ENCODE measurements around the gene IL2RA.

Gene IL2RA

GRCh38 chr10:6074489-6075301, 12.5 kb upstream of the IL2RA start:
- H3K79me1 ChIP-seq (ENCODE audit: low read depth, low read length) = no peaks in the 10 kb centered on the region
- H3K4me2 ChIP-seq (ENCODE audit: insufficient read depth, low read length, poor library complexity, severe bottlenecking) = no peak overlapping the region
- DNase-seq (ENCODE audit: low spot score) = no peak
- H2AFZ ChIP-seq (ENCODE audit: low read length) = no peak overlapping the region
- no peak overlapping the region for H3K18ac ChIP-seq (ENCODE audit: low read length)
- peaks cover 0 to 9% (median 0%) of the 10 kb centered on the region in 3 experiments for H3K27me3 ChIP-seq (ENCODE audit: control insufficient read depth in 3 of 3, insufficient read depth in 3 of 3, low read depth in 1 of 3, low read length in 3 of 3)
- no peak overlapping the region for H2BK5ac ChIP-seq (ENCODE audit: low read length)
- H3K4me3 ChIP-seq (ENCODE audit: low read length in 2 of 2) = no peak overlapping the region
- H2BK15ac ChIP-seq (ENCODE audit: low read length) = no peak overlapping the region
- no peak overlapping the region for H2BK120ac ChIP-seq (ENCODE audit: low read depth, low read length)
- no peaks in the 10 kb centered on the region for H3K36me3 ChIP-seq (replicated peaks in 1 of 2; ENCODE audit: control insufficient read depth in 2 of 2, insufficient read depth in 2 of 2, low read length in 2 of 2)
- no peak overlapping the region for H3K4ac ChIP-seq (ENCODE audit: low read length)
- no peak overlapping the region for H2AK5ac ChIP-seq (ENCODE audit: low read depth, low read length)
- WGBS, 2 donors (ENCODE audit: extremely low coverage in 2 of 2, insufficient read length in 2 of 2, insufficient replicate concordance in 1 of 2) = no CpG with 5 or more reads among the region's 17 CpGs
- H3K9ac ChIP-seq (ENCODE audit: low read depth, low read length, poor library complexity) = no peak overlapping the region
- H2BK12ac ChIP-seq (ENCODE audit: low read length) = no peak overlapping the region
- no peak overlapping the region for H3K27ac ChIP-seq (replicated peaks; ENCODE audit: low read length)
- H3K4me1 ChIP-seq (ENCODE audit: control insufficient read depth in 2 of 2, insufficient read depth in 1 of 2, low read depth in 1 of 2, low read length in 2 of 2) = no peaks in the 10 kb centered on the region
- H3K23ac ChIP-seq (ENCODE audit: low read depth, low read length, poor library complexity) = no peak overlapping the region
- H4K91ac ChIP-seq (ENCODE audit: low read depth, low read length, poor library complexity) = no peak overlapping the region
- no peaks in the 10 kb centered on the region for H3K9me3 ChIP-seq (replicated peaks in 1 of 2; ENCODE audit: control insufficient read depth in 2 of 2, insufficient read depth in 1 of 2, low read depth in 1 of 2, low read length in 2 of 2)
- no peak overlapping the region for H4K8ac ChIP-seq (ENCODE audit: low read depth, low read length)
- no peak overlapping the region for H3K14ac ChIP-seq (ENCODE audit: low read length)

- H3K9me3 ChIP-seq (replicated peaks in 1 of 2; ENCODE audit: control insufficient read depth in 2 of 2, insufficient read depth in 1 of 2, low read depth in 1 of 2, low read length in 2 of 2) = no peaks in the 10 kb centered on the region
- WGBS, 2 donors (ENCODE audit: extremely low coverage in 2 of 2, insufficient read length in 2 of 2, insufficient replicate concordance in 1 of 2) = no CpG with 5 or more reads among the region's 13 CpGs
- H3K18ac ChIP-seq (ENCODE audit: low read length) = no peak overlapping the region
Observed at GRCh38 chr10:6072215-6072934, 10.2 kb upstream of the IL2RA start.

GRCh38 chr10:6071181-6072175, 9.3 kb upstream of the IL2RA start:
- Histone ChIP-seq H3K9ac (ENCODE audit: low read depth, low read length, poor library complexity) (no peak overlapping the region), H3K27ac (replicated peaks; ENCODE audit: low read length) (no peak overlapping the region), H3K79me1 (ENCODE audit: low read depth, low read length) (no peaks in the 10 kb centered on the region), H3K4me1 (ENCODE audit: control insufficient read depth in 2 of 2, insufficient read depth in 1 of 2, low read depth in 1 of 2, low read length in 2 of 2) (no peaks in the 10 kb centered on the region), H2BK120ac (ENCODE audit: low read depth, low read length) (no peak overlapping the region), H3K4me2 (ENCODE audit: insufficient read depth, low read length, poor library complexity, severe bottlenecking) (no peak overlapping the region), H2BK12ac (ENCODE audit: low read length) (no peak overlapping the region), H4K8ac (ENCODE audit: low read depth, low read length) (no peak overlapping the region), H2BK15ac (ENCODE audit: low read length) (no peak overlapping the region), H3K4ac (ENCODE audit: low read length) (no peak overlapping the region), H3K23ac (ENCODE audit: low read depth, low read length, poor library complexity) (no peak overlapping the region), H3K9me3 (replicated peaks in 1 of 2; ENCODE audit: control insufficient read depth in 2 of 2, insufficient read depth in 1 of 2, low read depth in 1 of 2, low read length in 2 of 2) (no peaks in the 10 kb centered on the region), H3K4me3 (ENCODE audit: low read length in 2 of 2) (no peak overlapping the region), H4K91ac (ENCODE audit: low read depth, low read length, poor library complexity) (no peak overlapping the region), H2AK5ac (ENCODE audit: low read depth, low read length) (no peak overlapping the region), H3K14ac (ENCODE audit: low read length) (no peak overlapping the region), H3K18ac (ENCODE audit: low read length) (no peak overlapping the region), H2BK5ac (ENCODE audit: low read length) (no peak overlapping the region), H3K36me3 (replicated peaks in 1 of 2; ENCODE audit: control insufficient read depth in 2 of 2, insufficient read depth in 2 of 2, low read length in 2 of 2) (no peaks in the 10 kb centered on the region), H3K27me3 (ENCODE audit: control insufficient read depth in 3 of 3, insufficient read depth in 3 of 3, low read depth in 1 of 3, low read length in 3 of 3) (peaks cover 0 to 26% (median 0%) of the 10 kb centered on the region in 3 experiments), H2AFZ (ENCODE audit: low read length) (no peak overlapping the region)
- no peak for DNase-seq (ENCODE audit: low spot score)
- WGBS, 2 donors (ENCODE audit: extremely low coverage in 2 of 2, insufficient read length in 2 of 2, insufficient replicate concordance in 1 of 2) = no CpG with 5 or more reads among the region's 10 CpGs

More at GRCh38 chr10:6072215-6072934, 10.2 kb upstream of the IL2RA start:
- Histone ChIP-seq H3K14ac (ENCODE audit: low read length) (no peak overlapping the region), H3K4me2 (ENCODE audit: insufficient read depth, low read length, poor library complexity, severe bottlenecking) (no peak overlapping the region), H2AK5ac (ENCODE audit: low read depth, low read length) (no peak overlapping the region), H2BK5ac (ENCODE audit: low read length) (no peak overlapping the region), H2AFZ (ENCODE audit: low read length) (no peak overlapping the region), H2BK12ac (ENCODE audit: low read length) (no peak overlapping the region), H3K4ac (ENCODE audit: low read length) (no peak overlapping the region), H3K36me3 (replicated peaks in 1 of 2; ENCODE audit: control insufficient read depth in 2 of 2, insufficient read depth in 2 of 2, low read length in 2 of 2) (no peaks in the 10 kb centered on the region), H4K8ac (ENCODE audit: low read depth, low read length) (no peak overlapping the region), H3K23ac (ENCODE audit: low read depth, low read length, poor library complexity) (no peak overlapping the region), H3K4me3 (ENCODE audit: low read length in 2 of 2) (no peak overlapping the region), H3K9ac (ENCODE audit: low read depth, low read length, poor library complexity) (no peak overlapping the region), H3K4me1 (ENCODE audit: control insufficient read depth in 2 of 2, insufficient read depth in 1 of 2, low read depth in 1 of 2, low read length in 2 of 2) (no peaks in the 10 kb centered on the region), H4K91ac (ENCODE audit: low read depth, low read length, poor library complexity) (no peak overlapping the region), H3K27me3 (ENCODE audit: control insufficient read depth in 3 of 3, insufficient read depth in 3 of 3, low read depth in 1 of 3, low read length in 3 of 3) (peaks cover 0 to 21% (median 0%) of the 10 kb centered on the region in 3 experiments), H3K27ac (replicated peaks; ENCODE audit: low read length) (no peak overlapping the region), H3K79me1 (ENCODE audit: low read depth, low read length) (no peaks in the 10 kb centered on the region), H2BK120ac (ENCODE audit: low read depth, low read length) (no peak overlapping the region), H2BK15ac (ENCODE audit: low read length) (no peak overlapping the region)
- no peak for DNase-seq (ENCODE audit: low spot score)
